ENCODE measurements around the gene SPEF2. TPM values are rescaled to one million over a fixed set of nuclear protein-coding genes. Genes with fewer than 3 reads are reported as not detected.

Gene SPEF2
- total and polyA plus RNA-seq, 7 donors, result 0.13 to 0.71 (median 0.56) TPM

DNA sequence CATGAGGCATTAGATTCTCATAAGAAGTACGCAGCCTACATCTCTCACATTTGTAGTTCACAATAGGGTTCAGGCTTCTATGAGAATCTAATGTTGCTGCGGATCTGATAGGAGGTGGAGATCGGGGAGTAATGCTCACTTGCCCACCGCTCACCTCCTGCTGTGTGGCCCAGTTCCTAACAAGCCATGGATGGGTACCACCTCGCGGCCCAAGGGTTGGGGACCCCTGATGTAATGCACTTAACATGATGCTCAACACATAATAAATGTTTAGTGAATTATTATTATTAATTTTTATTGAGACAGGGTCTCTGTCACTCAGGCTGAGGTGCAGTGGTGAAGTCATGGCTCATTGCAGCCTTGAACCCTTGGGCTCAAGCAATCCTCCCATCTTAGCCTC, 134.3 kb downstream of the SPEF2 start:
- Histone ChIP-seq H3K9me3 (no peaks in the 10 kb centered on the region), H3K36me3 (ENCODE audit: insufficient read depth in 1 of 2, low read depth in 1 of 2) (no peaks in the 10 kb centered on the region), H3K27me3 (ENCODE audit: insufficient read depth in 3 of 3, low read length in 2 of 3) (peaks cover 0 to 4% (median 0%) of the 10 kb centered on the region in 3 donors), H3K4me1 (no peaks in the 10 kb centered on the region), H3K4me3 (no peak overlapping the region), H3K27ac (no peak overlapping the region)
- DNase-seq, result no peak
- ATAC-seq, result no peak
- TF ChIP-seq, protein P1, sequence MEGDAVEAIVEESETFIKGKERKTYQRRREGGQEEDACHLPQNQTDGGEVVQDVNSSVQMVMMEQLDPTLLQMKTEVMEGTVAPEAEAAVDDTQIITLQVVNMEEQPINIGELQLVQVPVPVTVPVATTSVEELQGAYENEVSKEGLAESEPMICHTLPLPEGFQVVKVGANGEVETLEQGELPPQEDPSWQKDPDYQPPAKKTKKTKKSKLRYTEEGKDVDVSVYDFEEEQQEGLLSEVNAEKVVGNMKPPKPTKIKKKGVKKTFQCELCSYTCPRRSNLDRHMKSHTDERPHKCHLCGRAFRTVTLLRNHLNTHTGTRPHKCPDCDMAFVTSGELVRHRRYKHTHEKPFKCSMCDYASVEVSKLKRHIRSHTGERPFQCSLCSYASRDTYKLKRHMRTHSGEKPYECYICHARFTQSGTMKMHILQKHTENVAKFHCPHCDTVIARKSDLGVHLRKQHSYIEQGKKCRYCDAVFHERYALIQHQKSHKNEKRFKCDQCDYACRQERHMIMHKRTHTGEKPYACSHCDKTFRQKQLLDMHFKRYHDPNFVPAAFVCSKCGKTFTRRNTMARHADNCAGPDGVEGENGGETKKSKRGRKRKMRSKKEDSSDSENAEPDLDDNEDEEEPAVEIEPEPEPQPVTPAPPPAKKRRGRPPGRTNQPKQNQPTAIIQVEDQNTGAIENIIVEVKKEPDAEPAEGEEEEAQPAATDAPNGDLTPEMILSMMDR (IDR thresholded peaks at IDR 0.05), result no peak
- intact Hi-C loops (cut with DNase I), result no loop called here
- WGBS, 3 donors, result 86 to 95% (median 89%) methylated on average over 6 of the region's 6 CpGs

DNA sequence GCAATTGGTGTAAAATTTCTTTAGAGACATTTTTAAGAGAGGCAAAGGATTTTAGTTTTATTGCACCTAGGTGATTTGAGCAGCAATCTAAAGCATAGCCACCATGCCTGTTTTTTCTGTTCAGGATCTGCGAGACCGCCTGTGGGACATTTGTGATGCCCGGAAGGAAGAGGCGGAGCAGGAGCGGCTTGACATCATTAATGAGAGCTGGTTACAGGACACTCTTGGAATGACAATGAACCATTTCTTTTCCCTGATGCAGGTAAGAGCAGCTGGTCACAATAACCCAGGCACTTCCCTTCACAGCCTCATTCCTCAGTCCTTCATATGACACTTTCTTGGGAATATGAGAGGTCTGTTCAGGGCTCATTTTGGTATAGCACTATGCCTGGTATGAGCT, 135.8 kb downstream of the SPEF2 start:
- intact Hi-C loops (cut with DNase I), result no loop called here
- Histone ChIP-seq H3K4me1 (no peaks in the 10 kb centered on the region), H3K27me3 (ENCODE audit: insufficient read depth in 3 of 3, low read length in 2 of 3) (peaks cover 0 to 4% (median 0%) of the 10 kb centered on the region in 3 donors), H3K9me3 (no peaks in the 10 kb centered on the region), H3K27ac (no peak overlapping the region), H3K4me3 (no peak overlapping the region), H3K36me3 (ENCODE audit: insufficient read depth in 1 of 2, low read depth in 1 of 2) (no peaks in the 10 kb centered on the region)
- 45 to 69% (median 63%) methylated on average over 5 of the region's 5 CpGs for WGBS, 3 donors
- ATAC-seq, result no peak
- TF ChIP-seq, protein P1 (IDR thresholded peaks at IDR 0.05), result no peak
- DNase-seq, result no peak

DNA sequence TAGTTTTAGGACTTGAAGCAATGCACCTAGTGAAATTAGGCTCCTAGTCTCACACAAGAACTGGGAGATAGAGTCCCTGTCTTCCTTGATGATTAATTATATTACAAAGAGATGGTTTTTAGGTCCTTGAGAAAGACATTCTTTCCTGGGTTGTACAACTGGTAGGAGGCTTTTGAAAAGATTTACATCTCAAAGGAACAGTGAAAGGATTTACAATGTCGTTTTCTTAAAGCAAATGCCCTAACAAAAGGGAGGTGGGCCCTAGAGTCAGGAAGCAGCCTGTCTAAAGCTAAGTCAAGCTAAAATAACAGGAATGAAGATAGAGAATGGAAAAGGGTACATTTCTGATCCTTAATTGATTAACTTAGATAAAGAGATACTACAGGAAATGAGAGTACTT, 136.8 kb downstream of the SPEF2 start:
- Histone ChIP-seq H3K4me3 (no peak overlapping the region), H3K27ac (no peak overlapping the region), H3K36me3 (ENCODE audit: insufficient read depth in 1 of 2, low read depth in 1 of 2) (no peaks in the 10 kb centered on the region), H3K27me3 (ENCODE audit: insufficient read depth in 3 of 3, low read length in 2 of 3) (peaks cover 0 to 4% (median 0%) of the 10 kb centered on the region in 3 donors), H3K9me3 (no peaks in the 10 kb centered on the region), H3K4me1 (no peaks in the 10 kb centered on the region)
- TF ChIP-seq, protein P1 (IDR thresholded peaks at IDR 0.05), result no peak
- DNase-seq (no peak), ATAC-seq (no peak)
- intact Hi-C loops (cut with DNase I), result no loop called here
- 11 to 22% (median 20%) methylated on average over 1 of the region's 1 CpG for WGBS, 3 donors

DNA sequence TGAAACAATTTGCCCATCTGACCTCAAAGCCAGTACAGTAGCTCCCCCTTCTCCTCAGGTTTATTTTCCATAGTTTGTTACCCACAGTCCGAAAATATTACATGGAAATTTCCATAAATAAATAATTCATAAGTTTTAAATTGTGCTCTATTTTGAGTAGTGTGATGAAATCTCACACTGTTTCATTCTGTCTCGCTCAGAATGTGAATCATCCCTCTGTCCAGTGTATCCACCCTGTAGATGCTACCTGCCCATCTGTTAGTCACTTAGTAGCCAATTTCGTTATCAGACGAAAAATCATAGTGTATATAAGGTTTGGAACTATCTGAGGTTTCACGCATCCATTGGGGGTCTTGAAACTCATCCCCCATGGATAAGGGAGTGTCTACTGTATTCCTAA, 138.3 kb downstream of the SPEF2 start:
- Histone ChIP-seq H3K27me3 (ENCODE audit: insufficient read depth in 3 of 3, low read length in 2 of 3) (peaks cover 0 to 4% (median 0%) of the 10 kb centered on the region in 3 donors), H3K36me3 (ENCODE audit: insufficient read depth in 1 of 2, low read depth in 1 of 2) (no peaks in the 10 kb centered on the region), H3K4me1 (no peaks in the 10 kb centered on the region), H3K27ac (no peak overlapping the region), H3K4me3 (no peak overlapping the region), H3K9me3 (no peaks in the 10 kb centered on the region)
- no peak for ATAC-seq
- 89 to 93% (median 91%) methylated on average over 5 of the region's 5 CpGs for WGBS, 3 donors
- TF ChIP-seq, protein P1 (IDR thresholded peaks at IDR 0.05), result no peak
- intact Hi-C loops (cut with DNase I), result no loop called here
- no peak for DNase-seq

DNA sequence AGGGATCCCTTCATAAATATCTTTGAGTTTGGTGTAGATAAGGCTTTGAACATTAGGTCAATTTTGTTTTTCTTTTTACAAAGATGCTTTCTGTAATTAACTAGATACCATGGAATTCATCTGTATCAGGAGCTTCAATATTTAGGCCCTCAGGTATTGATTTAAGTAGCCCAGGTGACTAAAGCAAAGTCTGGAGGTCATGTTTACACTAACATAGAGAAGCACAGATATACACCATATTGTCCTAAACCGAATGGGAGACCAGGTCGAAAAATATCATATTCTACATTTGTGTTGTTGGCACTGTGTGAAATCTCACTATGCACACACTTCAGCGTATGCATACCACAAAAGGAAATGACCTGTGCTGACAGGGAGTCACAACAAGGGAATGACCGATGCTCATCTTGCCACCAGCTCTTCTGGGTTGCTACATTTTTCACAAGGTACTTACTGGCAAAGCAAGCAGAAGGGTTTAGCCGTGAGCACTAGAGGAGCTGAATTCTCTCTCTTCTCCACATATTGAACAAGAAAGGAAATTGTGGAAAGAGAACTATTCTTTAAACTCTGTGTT, 140.6 kb downstream of the SPEF2 start:
- Histone ChIP-seq H3K36me3 (ENCODE audit: insufficient read depth in 1 of 2, low read depth in 1 of 2) (no peaks in the 10 kb centered on the region), H3K4me3 (no peak overlapping the region), H3K4me1 (no peaks in the 10 kb centered on the region), H3K27ac (no peak overlapping the region), H3K27me3 (ENCODE audit: insufficient read depth in 3 of 3, low read length in 2 of 3) (peaks cover 0 to 4% (median 0%) of the 10 kb centered on the region in 3 donors), H3K9me3 (no peaks in the 10 kb centered on the region)
- intact Hi-C loops (cut with DNase I), result no loop called here
- TF ChIP-seq, protein P1 (IDR thresholded peaks at IDR 0.05), result no peak
- no peak for DNase-seq
- no peak for ATAC-seq
- 72 to 79% (median 73%) methylated on average over 5 of the region's 5 CpGs for WGBS, 3 donors

Data from psoas muscle (tissue), 8 donors.